ENCODE results near the gene NTRK2.

NTRK2 gene

DNA sequence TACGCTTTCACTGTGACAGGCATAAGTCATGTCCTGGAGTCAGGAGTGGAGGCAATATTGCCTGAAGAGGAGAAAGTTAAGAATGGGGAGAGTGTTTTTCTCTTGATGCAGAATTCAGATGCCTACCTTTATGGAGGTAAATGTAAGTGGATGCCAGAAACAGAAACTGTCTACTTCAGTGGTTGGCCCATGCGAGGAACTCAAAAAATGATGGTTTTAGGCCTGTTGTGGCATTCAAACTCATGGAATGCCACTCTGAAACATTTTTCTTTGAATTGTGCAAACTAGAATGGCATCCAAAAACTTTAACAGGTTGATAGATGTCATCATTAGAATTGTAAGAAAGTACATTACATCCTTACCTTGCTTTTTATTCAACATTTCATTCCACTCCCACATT lies 47.7 kb upstream of the NTRK2 start:
- no peak for TF ChIP-seq ESRRG (CRISPR knock-in tag; IDR thresholded peaks at IDR 0.05)
- no peak for TF ChIP-seq ZNF70 (CRISPR knock-in tag; IDR thresholded peaks at IDR 0.05)
- no peak for TF ChIP-seq PPARA (CRISPR knock-in tag; IDR thresholded peaks at IDR 0.05; ENCODE audit: borderline replicate concordance)
- TF ChIP-seq OSR1 (CRISPR knock-in tag; IDR thresholded peaks at IDR 0.05): no peak
- TF ChIP-seq, protein P1, sequence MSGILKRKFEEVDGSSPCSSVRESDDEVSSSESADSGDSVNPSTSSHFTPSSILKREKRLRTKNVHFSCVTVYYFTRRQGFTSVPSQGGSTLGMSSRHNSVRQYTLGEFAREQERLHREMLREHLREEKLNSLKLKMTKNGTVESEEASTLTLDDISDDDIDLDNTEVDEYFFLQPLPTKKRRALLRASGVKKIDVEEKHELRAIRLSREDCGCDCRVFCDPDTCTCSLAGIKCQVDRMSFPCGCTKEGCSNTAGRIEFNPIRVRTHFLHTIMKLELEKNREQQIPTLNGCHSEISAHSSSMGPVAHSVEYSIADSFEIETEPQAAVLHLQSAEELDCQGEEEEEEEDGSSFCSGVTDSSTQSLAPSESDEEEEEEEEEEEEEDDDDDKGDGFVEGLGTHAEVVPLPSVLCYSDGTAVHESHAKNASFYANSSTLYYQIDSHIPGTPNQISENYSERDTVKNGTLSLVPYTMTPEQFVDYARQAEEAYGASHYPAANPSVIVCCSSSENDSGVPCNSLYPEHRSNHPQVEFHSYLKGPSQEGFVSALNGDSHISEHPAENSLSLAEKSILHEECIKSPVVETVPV (CRISPR knock-in tag; IDR thresholded peaks at IDR 0.05): no peak
- no peak for TF ChIP-seq ZNF565 (CRISPR knock-in tag; conservative IDR thresholded peaks at IDR 0.05; ENCODE audit: low read depth)
- TF ChIP-seq, protein P2, sequence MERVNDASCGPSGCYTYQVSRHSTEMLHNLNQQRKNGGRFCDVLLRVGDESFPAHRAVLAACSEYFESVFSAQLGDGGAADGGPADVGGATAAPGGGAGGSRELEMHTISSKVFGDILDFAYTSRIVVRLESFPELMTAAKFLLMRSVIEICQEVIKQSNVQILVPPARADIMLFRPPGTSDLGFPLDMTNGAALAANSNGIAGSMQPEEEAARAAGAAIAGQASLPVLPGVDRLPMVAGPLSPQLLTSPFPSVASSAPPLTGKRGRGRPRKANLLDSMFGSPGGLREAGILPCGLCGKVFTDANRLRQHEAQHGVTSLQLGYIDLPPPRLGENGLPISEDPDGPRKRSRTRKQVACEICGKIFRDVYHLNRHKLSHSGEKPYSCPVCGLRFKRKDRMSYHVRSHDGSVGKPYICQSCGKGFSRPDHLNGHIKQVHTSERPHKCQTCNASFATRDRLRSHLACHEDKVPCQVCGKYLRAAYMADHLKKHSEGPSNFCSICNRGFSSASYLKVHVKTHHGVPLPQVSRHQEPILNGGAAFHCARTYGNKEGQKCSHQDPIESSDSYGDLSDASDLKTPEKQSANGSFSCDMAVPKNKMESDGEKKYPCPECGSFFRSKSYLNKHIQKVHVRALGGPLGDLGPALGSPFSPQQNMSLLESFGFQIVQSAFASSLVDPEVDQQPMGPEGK (CRISPR knock-in tag; IDR thresholded peaks at IDR 0.05; ENCODE audit: borderline replicate concordance): no peak
- TF ChIP-seq SNAI2 (CRISPR knock-in tag; IDR thresholded peaks at IDR 0.05): no peak
- TF ChIP-seq, protein P3, sequence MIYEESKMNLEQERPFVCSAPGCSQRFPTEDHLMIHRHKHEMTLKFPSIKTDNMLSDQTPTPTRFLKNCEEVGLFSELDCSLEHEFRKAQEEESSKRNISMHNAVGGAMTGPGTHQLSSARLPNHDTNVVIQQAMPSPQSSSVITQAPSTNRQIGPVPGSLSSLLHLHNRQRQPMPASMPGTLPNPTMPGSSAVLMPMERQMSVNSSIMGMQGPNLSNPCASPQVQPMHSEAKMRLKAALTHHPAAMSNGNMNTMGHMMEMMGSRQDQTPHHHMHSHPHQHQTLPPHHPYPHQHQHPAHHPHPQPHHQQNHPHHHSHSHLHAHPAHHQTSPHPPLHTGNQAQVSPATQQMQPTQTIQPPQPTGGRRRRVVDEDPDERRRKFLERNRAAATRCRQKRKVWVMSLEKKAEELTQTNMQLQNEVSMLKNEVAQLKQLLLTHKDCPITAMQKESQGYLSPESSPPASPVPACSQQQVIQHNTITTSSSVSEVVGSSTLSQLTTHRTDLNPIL (CRISPR knock-in tag; IDR thresholded peaks at IDR 0.05; ENCODE audit: low read depth): no peak
- TF ChIP-seq BACH2 (CRISPR knock-in tag; IDR thresholded peaks at IDR 0.05; ENCODE audit: borderline replicate concordance): no peak
- TF ChIP-seq GLIS3 (CRISPR knock-in tag; IDR thresholded peaks at IDR 0.05): no peak
- ATAC-seq: no peak

DNA sequence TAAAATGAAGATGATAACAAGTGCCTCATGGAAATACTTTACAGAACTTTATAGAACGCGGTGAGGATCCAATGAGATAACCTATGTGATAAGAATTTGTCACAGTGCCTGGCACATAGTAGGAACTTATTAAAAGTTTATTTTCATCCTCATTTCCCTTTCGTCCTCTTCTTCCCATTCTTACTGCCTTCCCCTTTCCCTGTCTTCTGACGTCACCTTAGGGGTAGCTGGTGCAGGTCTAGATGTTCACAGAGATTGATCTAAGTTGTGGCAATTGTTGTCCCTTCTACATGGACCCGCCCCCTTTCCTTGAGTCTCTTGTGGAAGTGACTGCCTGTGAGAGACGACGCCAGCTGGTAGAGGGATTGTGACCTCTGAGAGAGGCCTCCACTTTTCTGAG lies 46.5 kb upstream of the NTRK2 start:
- TF ChIP-seq SNAI2 (CRISPR knock-in tag; IDR thresholded peaks at IDR 0.05) (no peak), TOX (CRISPR knock-in tag; IDR thresholded peaks at IDR 0.05; ENCODE audit: borderline replicate concordance) (no peak), ZC3H10 (CRISPR knock-in tag; IDR thresholded peaks at IDR 0.05) (no peak), CSDC2 (CRISPR knock-in tag; IDR thresholded peaks at IDR 0.05) (no peak), ZNF565 (CRISPR knock-in tag; conservative IDR thresholded peaks at IDR 0.05; ENCODE audit: low read depth) (no peak), ISL1 (CRISPR knock-in tag; IDR thresholded peaks at IDR 0.05) (no peak)
- TF ChIP-seq, protein P3 (CRISPR knock-in tag; IDR thresholded peaks at IDR 0.05; ENCODE audit: low read depth): no peak
- TF ChIP-seq, protein P4, sequence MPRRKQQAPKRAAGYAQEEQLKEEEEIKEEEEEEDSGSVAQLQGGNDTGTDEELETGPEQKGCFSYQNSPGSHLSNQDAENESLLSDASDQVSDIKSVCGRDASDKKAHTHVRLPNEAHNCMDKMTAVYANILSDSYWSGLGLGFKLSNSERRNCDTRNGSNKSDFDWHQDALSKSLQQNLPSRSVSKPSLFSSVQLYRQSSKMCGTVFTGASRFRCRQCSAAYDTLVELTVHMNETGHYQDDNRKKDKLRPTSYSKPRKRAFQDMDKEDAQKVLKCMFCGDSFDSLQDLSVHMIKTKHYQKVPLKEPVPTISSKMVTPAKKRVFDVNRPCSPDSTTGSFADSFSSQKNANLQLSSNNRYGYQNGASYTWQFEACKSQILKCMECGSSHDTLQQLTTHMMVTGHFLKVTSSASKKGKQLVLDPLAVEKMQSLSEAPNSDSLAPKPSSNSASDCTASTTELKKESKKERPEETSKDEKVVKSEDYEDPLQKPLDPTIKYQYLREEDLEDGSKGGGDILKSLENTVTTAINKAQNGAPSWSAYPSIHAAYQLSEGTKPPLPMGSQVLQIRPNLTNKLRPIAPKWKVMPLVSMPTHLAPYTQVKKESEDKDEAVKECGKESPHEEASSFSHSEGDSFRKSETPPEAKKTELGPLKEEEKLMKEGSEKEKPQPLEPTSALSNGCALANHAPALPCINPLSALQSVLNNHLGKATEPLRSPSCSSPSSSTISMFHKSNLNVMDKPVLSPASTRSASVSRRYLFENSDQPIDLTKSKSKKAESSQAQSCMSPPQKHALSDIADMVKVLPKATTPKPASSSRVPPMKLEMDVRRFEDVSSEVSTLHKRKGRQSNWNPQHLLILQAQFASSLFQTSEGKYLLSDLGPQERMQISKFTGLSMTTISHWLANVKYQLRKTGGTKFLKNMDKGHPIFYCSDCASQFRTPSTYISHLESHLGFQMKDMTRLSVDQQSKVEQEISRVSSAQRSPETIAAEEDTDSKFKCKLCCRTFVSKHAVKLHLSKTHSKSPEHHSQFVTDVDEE (CRISPR knock-in tag; IDR thresholded peaks at IDR 0.05): no peak
- ATAC-seq: no peak

DNA sequence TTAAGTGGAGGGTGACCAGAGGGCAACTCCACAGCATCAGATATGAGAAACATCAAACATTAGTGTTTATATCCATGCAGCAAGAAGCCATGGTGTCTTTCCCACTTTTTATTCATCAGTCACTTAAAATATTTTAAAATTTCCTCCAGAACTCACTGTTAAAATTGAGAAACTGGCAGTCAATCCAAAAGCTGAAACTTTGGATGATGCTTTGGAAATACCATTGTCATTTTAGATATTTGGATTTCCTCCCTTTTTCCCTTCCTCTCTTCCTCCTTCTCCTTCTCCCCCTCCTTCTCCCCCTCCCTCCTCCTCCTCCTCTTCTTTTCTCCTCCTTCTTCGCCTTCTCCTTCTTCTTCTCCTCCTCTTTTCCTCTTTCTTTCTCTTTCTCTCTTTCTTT lies 33.1 kb upstream of the NTRK2 start:
- TF ChIP-seq CSDC2 (CRISPR knock-in tag; IDR thresholded peaks at IDR 0.05): no peak
- TF ChIP-seq ISL1 (CRISPR knock-in tag; IDR thresholded peaks at IDR 0.05): no peak
- no peak for TF ChIP-seq RARB (CRISPR knock-in tag; IDR thresholded peaks at IDR 0.05)
- no peak for TF ChIP-seq ZNF70 (CRISPR knock-in tag; IDR thresholded peaks at IDR 0.05)
- TF ChIP-seq GLIS3 (CRISPR knock-in tag; IDR thresholded peaks at IDR 0.05): no peak
- ATAC-seq: no peak

DNA sequence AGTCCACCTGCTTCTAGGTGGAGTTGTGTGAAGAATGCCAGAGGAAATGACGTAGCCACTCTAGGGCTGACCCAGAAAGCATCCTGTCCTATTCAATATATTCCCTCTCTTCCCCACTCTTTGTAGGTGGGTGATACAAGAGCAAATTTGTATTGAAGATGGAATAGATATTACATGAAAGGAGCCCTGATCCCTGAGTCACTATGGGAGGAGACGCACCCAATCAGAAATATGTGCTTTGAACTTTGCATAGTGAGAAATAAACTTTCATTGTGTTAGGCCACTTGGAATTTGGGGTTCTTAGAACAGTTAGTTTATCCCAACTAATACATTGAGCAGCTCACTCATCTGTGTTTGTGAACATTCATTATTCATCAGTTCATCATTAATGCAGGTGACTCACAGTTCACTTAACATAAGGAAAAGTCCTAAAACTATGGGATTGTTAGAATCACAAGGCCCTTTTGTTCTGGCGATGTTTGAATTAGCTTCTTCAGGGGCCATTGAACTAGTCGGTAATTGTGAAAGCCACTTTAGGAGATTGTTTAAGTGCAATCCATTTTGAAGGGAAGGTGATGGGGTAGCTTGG lies 26.9 kb upstream of the NTRK2 start:
- TF ChIP-seq ZNF565 (CRISPR knock-in tag; conservative IDR thresholded peaks at IDR 0.05; ENCODE audit: low read depth) (no peak), CSDC2 (CRISPR knock-in tag; IDR thresholded peaks at IDR 0.05) (no peak), ZNF70 (CRISPR knock-in tag; IDR thresholded peaks at IDR 0.05) (no peak), OSR1 (CRISPR knock-in tag; IDR thresholded peaks at IDR 0.05) (no peak), ZNF8 (CRISPR knock-in tag; IDR thresholded peaks at IDR 0.05) (no peak), ARNTL (CRISPR knock-in tag; IDR thresholded peaks at IDR 0.05; ENCODE audit: borderline replicate concordance, low read depth) (no peak), ZC3H10 (CRISPR knock-in tag; IDR thresholded peaks at IDR 0.05) (no peak), ISL1 (CRISPR knock-in tag; IDR thresholded peaks at IDR 0.05) (no peak)
- TF ChIP-seq, protein P1 (CRISPR knock-in tag; IDR thresholded peaks at IDR 0.05): no peak
- TF ChIP-seq, protein P5, sequence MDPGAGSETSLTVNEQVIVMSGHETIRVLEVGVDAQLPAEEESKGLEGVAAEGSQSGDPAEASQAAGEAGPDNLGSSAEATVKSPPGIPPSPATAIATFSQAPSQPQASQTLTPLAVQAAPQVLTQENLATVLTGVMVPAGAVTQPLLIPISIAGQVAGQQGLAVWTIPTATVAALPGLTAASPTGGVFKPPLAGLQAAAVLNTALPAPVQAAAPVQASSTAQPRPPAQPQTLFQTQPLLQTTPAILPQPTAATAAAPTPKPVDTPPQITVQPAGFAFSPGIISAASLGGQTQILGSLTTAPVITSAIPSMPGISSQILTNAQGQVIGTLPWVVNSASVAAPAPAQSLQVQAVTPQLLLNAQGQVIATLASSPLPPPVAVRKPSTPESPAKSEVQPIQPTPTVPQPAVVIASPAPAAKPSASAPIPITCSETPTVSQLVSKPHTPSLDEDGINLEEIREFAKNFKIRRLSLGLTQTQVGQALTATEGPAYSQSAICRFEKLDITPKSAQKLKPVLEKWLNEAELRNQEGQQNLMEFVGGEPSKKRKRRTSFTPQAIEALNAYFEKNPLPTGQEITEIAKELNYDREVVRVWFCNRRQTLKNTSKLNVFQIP (CRISPR knock-in tag; IDR thresholded peaks at IDR 0.05; ENCODE audit: borderline replicate concordance, low read depth): no peak

More for the DNA sequence above, 26.9 kb upstream of the NTRK2 start:
- no peak for ATAC-seq
